GM19468 (cell line): ENCODE data around the gene CHURC1.

Experiments used
- ATAC-seq: cut with Tn5 transposase; IDR thresholded peaks from one replicate; pipeline ENCODE4 v1.9.1; 2021; ENCODE audit warnings: mild to moderate bottlenecking, moderate library complexity, moderate number of reproducible peaks; ENCODE audit not compliant: unreplicated experiment; ENCODE audit errors: extremely low read depth

The CHURC1 gene

DNA sequence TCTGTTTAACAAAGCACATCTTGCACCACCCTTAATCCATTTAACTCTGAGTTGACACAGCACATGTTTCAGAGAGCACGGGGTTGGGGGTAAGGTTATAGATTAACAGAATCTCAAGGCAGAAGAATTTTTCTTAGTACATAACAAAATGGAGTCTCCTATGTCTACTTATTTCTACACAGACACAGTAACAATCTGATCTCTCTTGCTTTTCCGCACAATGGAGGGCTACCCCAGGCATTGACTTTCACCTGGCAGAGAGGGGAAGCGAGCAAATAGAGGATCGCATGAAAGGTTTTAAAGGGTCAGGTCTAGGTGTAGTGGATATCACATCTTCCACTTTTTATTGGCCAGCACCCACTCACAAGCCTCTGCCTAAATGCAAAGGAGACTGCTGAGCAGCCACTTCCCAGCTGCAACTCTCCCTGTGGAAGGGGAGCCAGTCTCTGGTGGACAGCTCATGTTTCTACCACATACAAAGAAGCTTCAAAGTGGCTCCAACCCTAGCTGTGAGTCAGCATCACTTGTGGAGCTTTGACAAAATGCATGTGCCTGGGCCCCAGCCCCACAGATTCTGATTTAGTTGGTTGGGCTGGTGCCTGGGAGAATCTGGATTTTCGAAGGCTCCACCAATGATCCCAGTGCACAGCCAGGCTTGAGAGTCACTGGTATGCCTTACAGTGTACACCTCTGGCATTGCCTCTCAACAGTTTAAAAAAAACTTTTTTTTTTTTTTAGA, 65.2 kb downstream of the CHURC1 start:
- no peak for ATAC-seq

DNA sequence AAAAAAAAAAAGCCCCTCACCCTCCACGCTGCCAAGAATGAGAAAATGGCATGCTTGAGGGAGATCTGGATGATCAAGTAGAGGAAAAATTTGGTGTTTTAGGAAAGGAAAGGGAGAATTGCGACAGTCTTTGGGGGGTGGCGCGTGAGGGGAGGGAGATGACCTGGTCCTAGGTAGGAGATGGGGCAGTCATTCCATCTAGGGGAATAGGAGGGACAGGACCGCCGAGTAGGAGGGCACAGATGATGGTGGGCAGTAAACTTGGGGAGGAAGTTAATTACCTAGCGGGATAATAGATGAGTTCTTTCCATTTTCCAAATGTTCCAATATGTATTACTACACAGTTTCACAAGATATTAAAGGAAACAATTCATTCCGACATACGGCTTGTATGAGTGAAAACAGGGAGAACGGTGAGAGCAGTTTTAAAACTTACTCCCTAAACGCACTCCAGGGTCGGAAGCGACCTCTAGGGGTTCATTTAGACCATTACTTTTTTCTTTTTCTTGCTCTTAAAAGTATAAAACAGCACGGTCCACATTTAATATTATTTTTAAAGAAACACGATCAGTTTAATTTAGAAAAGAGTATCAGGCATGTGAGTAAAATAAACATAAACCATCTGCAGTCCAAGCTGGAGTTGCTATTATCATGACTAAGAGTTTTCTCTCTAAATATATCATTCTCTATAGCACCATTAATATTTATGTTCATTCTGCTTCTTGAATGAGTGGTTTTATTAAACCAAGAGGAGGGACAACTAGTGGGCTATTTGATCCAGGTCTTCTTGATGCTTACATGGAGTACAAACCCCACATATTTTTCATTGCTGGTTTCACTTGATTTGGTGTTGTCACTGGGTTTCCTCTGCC, 69.4 kb downstream of the CHURC1 start:
- ATAC-seq = no peak
